ENCODE results near the gene PEX5L.
A peak's percentile ranks its signal among the peaks of the same experiment; 100 is the strongest.
"Not testable (repeated sequence)": the region's sequence is repeated elsewhere in the genome, so short reads cannot be mapped to it uniquely, and the experiment has no call there.

The PEX5L gene

GRCh38 chr3:179833294-179833693 is 203.4 kb downstream of the PEX5L start:
- DNase-seq (ENCODE audit: low read depth): no peak

GRCh38 chr3:179832333-179832854 is 204.3 kb downstream of the PEX5L start:
- DNase-seq (ENCODE audit: low read depth): no peak

GRCh38 chr3:179829401-179829800 is 207.3 kb downstream of the PEX5L start:
- no peak for DNase-seq (ENCODE audit: low read depth)

- no peak for DNase-seq (ENCODE audit: low read depth)
These were observed 208.0 kb downstream of the PEX5L start for GRCh38 chr3:179828738-179829137.

- no peak for DNase-seq (ENCODE audit: low read depth)
These were observed 210.5 kb downstream of the PEX5L start for GRCh38 chr3:179826247-179826637.

GRCh38 chr3:179825527-179826246 is 211.1 kb downstream of the PEX5L start:
- no peak for DNase-seq (ENCODE audit: low read depth)

- no peak for DNase-seq (ENCODE audit: low read depth)
These were observed 214.4 kb downstream of the PEX5L start for GRCh38 chr3:179822296-179822695.

GRCh38 chr3:179819379-179819778 is 217.4 kb downstream of the PEX5L start:
- no peak for DNase-seq (ENCODE audit: low read depth)

GRCh38 chr3:179812096-179812382 is 224.7 kb downstream of the PEX5L start:
- DNase-seq (ENCODE audit: low read depth): no peak

- peak; percentile 83 for DNase-seq (ENCODE audit: low read depth)
These were observed 225.2 kb downstream of the PEX5L start for GRCh38 chr3:179811321-179812095.

GRCh38 chr3:179809639-179810038 is 227.1 kb downstream of the PEX5L start:
- no peak for DNase-seq (ENCODE audit: low read depth)

GRCh38 chr3:179807588-179807987 is 229.1 kb downstream of the PEX5L start:
- DNase-seq (ENCODE audit: low read depth): no peak

- DNase-seq (ENCODE audit: low read depth): peak; percentile 51
These were observed 230.6 kb downstream of the PEX5L start for GRCh38 chr3:179806177-179806576.

- DNase-seq (ENCODE audit: low read depth): peak; percentile 20
These were observed 234.9 kb downstream of the PEX5L start for GRCh38 chr3:179801856-179802255.

GRCh38 chr3:179801263-179801662 is 235.5 kb downstream of the PEX5L start:
- DNase-seq (ENCODE audit: low read depth): peak; percentile 82

GRCh38 chr3:179797192-179797591 is 239.5 kb downstream of the PEX5L start:
- no peak for DNase-seq (ENCODE audit: low read depth)

- peak; percentile 43 for DNase-seq (ENCODE audit: low read depth)
These were observed 240.3 kb downstream of the PEX5L start for GRCh38 chr3:179796421-179796820.

- no peak for DNase-seq (ENCODE audit: low read depth)
These were observed 242.4 kb downstream of the PEX5L start for GRCh38 chr3:179794355-179794754.

GRCh38 chr3:179791793-179792192 is 244.9 kb downstream of the PEX5L start:
- DNase-seq (ENCODE audit: low read depth): no peak

GRCh38 chr3:179788996-179789395 is 247.7 kb downstream of the PEX5L start:
- no peak for DNase-seq (ENCODE audit: low read depth)

GRCh38 chr3:179782841-179783240 is 253.9 kb downstream of the PEX5L start:
- not testable (repeated sequence) for DNase-seq (ENCODE audit: low read depth)

GRCh38 chr3:179775416-179776122 is 261.2 kb downstream of the PEX5L start:
- no peak for DNase-seq (ENCODE audit: low read depth)

GRCh38 chr3:179772297-179772696 is 264.4 kb downstream of the PEX5L start:
- no peak for DNase-seq (ENCODE audit: low read depth)
